ENCODE results near the gene BPIFB6. TPM values are rescaled to one million over a fixed set of nuclear protein-coding genes. Genes with fewer than 3 reads are reported as not detected.

BPIFB6 gene
- polyA plus RNA-seq, 1 donor (not counting 4 experiments of a cell fraction or from before 2014, with no cell fraction given), result not detected

DNA sequence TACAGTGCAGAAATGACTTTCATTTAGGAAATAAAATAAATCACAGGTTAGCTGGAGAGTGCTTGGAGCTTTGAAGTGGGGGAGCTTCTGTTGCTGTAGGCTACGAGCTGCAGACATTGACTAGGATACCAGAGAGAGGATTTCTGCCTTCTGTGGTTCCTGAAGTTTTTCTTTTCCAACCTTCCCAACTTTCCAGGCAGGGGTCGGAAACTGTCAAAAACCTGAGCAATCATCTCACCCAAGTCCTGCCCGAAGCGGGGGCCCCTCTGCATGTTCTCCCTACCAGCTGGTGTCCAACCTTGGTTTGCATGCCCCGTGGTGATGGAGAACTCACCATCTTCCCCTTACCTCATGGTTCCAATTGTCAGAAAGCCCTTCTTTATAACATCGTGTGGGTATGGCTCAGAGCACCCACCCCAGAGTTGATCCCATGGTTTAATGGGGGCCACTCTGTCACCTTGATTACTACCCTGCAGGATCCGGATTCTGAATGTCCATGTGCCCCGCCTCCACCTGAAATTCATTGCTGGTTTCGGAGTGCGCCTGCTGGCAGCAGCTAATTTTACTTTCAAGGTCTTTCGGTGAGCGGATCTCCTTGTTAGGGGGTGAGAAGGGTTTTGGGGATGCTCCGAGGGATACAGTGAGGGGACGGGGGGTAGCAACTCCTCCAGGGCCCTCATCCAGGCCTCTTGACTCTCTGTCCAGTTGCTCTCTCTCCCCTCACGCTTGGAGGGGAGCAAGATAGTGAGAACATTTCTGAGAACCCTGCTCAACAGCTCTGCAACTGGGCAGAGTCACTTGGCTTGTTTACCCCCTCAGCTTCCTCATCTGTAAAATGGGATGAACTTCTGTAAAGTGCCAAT, 18.9 kb upstream of the BPIFB6 start:
- no peak for DNase-seq (ENCODE audit: low read depth, low spot score)
- H3K9me1 ChIP-seq (ENCODE audit: control insufficient read depth, extremely low read depth, insufficient read depth, low read length), result no peaks in the 10 kb centered on the region
- TF ChIP-seq, protein P1, sequence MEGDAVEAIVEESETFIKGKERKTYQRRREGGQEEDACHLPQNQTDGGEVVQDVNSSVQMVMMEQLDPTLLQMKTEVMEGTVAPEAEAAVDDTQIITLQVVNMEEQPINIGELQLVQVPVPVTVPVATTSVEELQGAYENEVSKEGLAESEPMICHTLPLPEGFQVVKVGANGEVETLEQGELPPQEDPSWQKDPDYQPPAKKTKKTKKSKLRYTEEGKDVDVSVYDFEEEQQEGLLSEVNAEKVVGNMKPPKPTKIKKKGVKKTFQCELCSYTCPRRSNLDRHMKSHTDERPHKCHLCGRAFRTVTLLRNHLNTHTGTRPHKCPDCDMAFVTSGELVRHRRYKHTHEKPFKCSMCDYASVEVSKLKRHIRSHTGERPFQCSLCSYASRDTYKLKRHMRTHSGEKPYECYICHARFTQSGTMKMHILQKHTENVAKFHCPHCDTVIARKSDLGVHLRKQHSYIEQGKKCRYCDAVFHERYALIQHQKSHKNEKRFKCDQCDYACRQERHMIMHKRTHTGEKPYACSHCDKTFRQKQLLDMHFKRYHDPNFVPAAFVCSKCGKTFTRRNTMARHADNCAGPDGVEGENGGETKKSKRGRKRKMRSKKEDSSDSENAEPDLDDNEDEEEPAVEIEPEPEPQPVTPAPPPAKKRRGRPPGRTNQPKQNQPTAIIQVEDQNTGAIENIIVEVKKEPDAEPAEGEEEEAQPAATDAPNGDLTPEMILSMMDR (optimal IDR thresholded peaks at IDR 0.05 in 1 of 3, IDR thresholded peaks at IDR 0.05 in 1 of 3, conservative IDR thresholded peaks at IDR 0.05 in 1 of 3; ENCODE audit: extremely low read depth in 1 of 3, insufficient read depth in 2 of 3, low read length in 3 of 3), result no peak
- TF ChIP-seq EZH2 (IDR thresholded peaks at IDR 0.05; ENCODE audit: low read length), result no peak
- no peaks in the 10 kb centered on the region for H3K79me2 ChIP-seq (ENCODE audit: control insufficient read depth, insufficient read depth, low read length)
- H3K4me1 ChIP-seq (ENCODE audit: control insufficient read depth, extremely low read depth, insufficient read depth, low read length), result no peaks in the 10 kb centered on the region
- H3K36me3 ChIP-seq (ENCODE audit: control insufficient read depth in 2 of 2, extremely low read depth in 1 of 2, insufficient read depth in 2 of 2, low read length in 2 of 2), result no peaks in the 10 kb centered on the region
- H3K4me3 ChIP-seq (ENCODE audit: control insufficient read depth in 2 of 3, extremely low read depth in 1 of 3, insufficient read depth in 2 of 3, low read depth in 1 of 3, low read length in 3 of 3), result no peak overlapping the region
- no peak overlapping the region for H3K9ac ChIP-seq (ENCODE audit: control insufficient read depth, extremely low read depth, insufficient read depth, low read length)
- H3K27ac ChIP-seq (ENCODE audit: control insufficient read depth, insufficient read depth, low read length), result no peak overlapping the region
- no peak overlapping the region for H2AFZ ChIP-seq (ENCODE audit: control insufficient read depth, low read length)
- H3K27me3 ChIP-seq (ENCODE audit: control insufficient read depth, extremely low read depth, insufficient read depth, low read length), result peaks cover 3% of the 10 kb centered on the region
- no peak overlapping the region for H3K4me2 ChIP-seq (ENCODE audit: control insufficient read depth, extremely low read depth, insufficient read depth, low read depth, low read length)
- FAIRE-seq, result no peak
- dilution Hi-C loops (cut with MboI; ENCODE audit: extremely low pct_ligation_motif_present, low sequenced_read_pairs), result no loop called here
- H4K20me1 ChIP-seq (ENCODE audit: control insufficient read depth, extremely low read depth, insufficient read depth, low read length), result no peaks in the 10 kb centered on the region
- no peaks in the 10 kb centered on the region for H3K9me3 ChIP-seq (ENCODE audit: control insufficient read depth, low read depth, low read length)

DNA sequence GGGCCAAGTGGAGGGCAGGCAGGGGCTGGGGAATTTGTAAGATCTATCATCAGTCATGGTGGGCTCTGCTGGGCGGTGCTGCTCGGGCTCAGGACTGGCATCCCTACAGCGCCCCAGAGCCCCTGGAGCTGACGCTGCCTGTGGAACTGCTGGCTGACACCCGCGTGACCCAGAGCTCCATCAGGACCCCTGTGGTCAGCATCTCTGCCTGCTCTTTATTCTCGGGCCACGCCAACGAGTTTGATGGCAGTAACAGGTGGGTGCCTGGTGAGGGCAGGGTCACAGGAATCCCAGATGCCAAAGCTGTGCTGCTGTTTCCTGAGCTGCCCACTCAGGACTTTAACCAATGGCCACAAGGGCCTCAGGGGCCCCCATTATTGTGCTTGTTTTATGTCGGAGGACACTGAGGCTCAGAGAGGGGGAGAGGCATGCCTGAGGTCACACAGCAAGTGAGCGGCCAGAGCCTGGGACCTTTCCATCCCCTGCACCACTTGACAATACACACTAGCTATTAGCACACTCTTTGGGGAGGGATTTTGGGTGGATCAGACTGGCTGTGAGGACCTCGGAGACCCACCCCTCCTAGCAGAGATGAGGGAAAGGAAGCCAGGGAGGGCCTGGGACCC, 17.6 kb upstream of the BPIFB6 start:
- dilution Hi-C loops (cut with MboI; ENCODE audit: extremely low pct_ligation_motif_present, low sequenced_read_pairs), result no loop called here
- DNase-seq (ENCODE audit: low read depth, low spot score) (no peak), FAIRE-seq (no peak)
- peaks cover 3% of the 10 kb centered on the region for H3K27me3 ChIP-seq (ENCODE audit: control insufficient read depth, extremely low read depth, insufficient read depth, low read length)
- H3K36me3 ChIP-seq (ENCODE audit: control insufficient read depth in 2 of 2, extremely low read depth in 1 of 2, insufficient read depth in 2 of 2, low read length in 2 of 2), result no peaks in the 10 kb centered on the region
- no peak for TF ChIP-seq EZH2 (IDR thresholded peaks at IDR 0.05; ENCODE audit: low read length)
- TF ChIP-seq, protein P1 (optimal IDR thresholded peaks at IDR 0.05 in 1 of 3, IDR thresholded peaks at IDR 0.05 in 1 of 3, conservative IDR thresholded peaks at IDR 0.05 in 1 of 3; ENCODE audit: extremely low read depth in 1 of 3, insufficient read depth in 2 of 3, low read length in 3 of 3), result no peak
- no peaks in the 10 kb centered on the region for H3K79me2 ChIP-seq (ENCODE audit: control insufficient read depth, insufficient read depth, low read length)
- H3K4me3 ChIP-seq (ENCODE audit: control insufficient read depth in 2 of 3, extremely low read depth in 1 of 3, insufficient read depth in 2 of 3, low read depth in 1 of 3, low read length in 3 of 3), result no peak overlapping the region
- no peak overlapping the region for H3K27ac ChIP-seq (ENCODE audit: control insufficient read depth, insufficient read depth, low read length)
- H2AFZ ChIP-seq (ENCODE audit: control insufficient read depth, low read length), result no peak overlapping the region
- no peaks in the 10 kb centered on the region for H4K20me1 ChIP-seq (ENCODE audit: control insufficient read depth, extremely low read depth, insufficient read depth, low read length)
- H3K9ac ChIP-seq (ENCODE audit: control insufficient read depth, extremely low read depth, insufficient read depth, low read length), result no peak overlapping the region
- H3K9me3 ChIP-seq (ENCODE audit: control insufficient read depth, low read depth, low read length), result no peaks in the 10 kb centered on the region
- no peak overlapping the region for H3K4me2 ChIP-seq (ENCODE audit: control insufficient read depth, extremely low read depth, insufficient read depth, low read depth, low read length)
- H3K9me1 ChIP-seq (ENCODE audit: control insufficient read depth, extremely low read depth, insufficient read depth, low read length), result no peaks in the 10 kb centered on the region
- H3K4me1 ChIP-seq (ENCODE audit: control insufficient read depth, extremely low read depth, insufficient read depth, low read length), result no peaks in the 10 kb centered on the region

All from keratinocyte (primary cell).